ENCODE results near the gene KDM4E.
"Not testable (repeated sequence)": the region's sequence is repeated elsewhere in the genome, so short reads cannot be mapped to it uniquely, and the experiment has no call there.

Gene KDM4E

DNA sequence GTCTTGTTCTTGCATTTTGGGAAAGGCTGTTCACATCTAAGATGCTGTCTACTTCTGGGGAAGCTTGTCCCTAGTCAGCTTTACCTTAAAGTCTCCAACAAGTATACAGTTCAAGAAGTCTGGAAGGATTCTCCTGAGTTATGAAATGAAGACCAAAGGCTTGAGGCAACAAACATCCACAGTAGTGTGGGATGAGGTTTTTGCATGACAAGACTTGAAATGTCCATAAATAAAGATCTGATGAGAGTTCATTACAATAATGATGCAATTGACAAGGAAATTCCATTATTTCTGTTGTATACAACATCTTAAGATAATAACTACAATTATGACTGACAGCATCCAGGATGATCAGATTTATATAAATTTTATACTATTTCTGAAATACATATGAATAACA lies 21.3 kb upstream of the KDM4E start:
- no peak overlapping the region for H3K4me3 ChIP-seq (ENCODE audit: control insufficient read depth, low read depth, low read length)
- DNase-seq (ENCODE audit: low read depth) = no peak
- no peak for TF ChIP-seq CTCF (IDR thresholded peaks at IDR 0.05; ENCODE audit: control insufficient read depth, insufficient read depth, low read depth, low read length, missing control alignments)

DNA sequence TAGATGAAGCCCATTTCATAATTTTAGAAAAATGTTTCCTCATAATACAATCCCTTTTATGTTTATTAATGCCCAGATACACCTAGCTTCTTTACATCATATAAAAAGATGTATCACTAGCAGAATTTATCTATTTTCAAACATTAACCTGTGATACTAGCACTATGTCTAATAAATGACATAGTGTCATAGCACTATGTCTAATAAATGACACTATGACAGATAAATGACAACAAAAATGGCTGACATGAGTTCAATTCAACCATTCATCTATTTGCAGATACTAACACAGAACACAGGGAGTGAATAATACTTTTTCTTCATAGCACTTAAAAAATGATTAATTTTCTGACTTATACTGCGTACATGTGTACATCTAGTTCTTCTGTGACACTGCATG lies 19.4 kb upstream of the KDM4E start:
- no peak for TF ChIP-seq CTCF (IDR thresholded peaks at IDR 0.05; ENCODE audit: control insufficient read depth, insufficient read depth, low read depth, low read length, missing control alignments)
- DNase-seq (ENCODE audit: low read depth) = no peak
- H3K4me3 ChIP-seq (ENCODE audit: control insufficient read depth, low read depth, low read length) = no peak overlapping the region

DNA sequence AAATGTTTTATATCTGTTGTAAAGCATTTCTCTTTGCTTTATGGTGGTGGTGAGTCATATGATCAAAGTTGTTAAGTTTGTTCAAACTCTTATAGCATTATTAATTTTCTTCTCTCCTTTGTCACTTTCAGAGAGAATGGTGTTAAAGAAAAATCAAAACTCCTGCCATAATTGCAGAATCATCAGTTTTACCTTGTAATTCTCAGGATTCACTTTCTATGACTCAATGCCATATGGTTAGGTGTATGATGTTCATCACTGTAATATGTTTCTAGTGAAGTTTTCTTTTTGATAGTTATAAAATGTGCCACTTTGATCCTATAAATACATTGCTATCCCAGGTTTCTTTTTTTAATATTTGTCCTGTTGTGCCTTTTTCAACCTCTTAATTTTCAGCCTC lies 13.7 kb upstream of the KDM4E start:
- H3K4me3 ChIP-seq (ENCODE audit: control insufficient read depth, low read depth, low read length) = no peak overlapping the region
- TF ChIP-seq CTCF (IDR thresholded peaks at IDR 0.05; ENCODE audit: control insufficient read depth, insufficient read depth, low read depth, low read length, missing control alignments) = no peak
- no peak for DNase-seq (ENCODE audit: low read depth)

DNA sequence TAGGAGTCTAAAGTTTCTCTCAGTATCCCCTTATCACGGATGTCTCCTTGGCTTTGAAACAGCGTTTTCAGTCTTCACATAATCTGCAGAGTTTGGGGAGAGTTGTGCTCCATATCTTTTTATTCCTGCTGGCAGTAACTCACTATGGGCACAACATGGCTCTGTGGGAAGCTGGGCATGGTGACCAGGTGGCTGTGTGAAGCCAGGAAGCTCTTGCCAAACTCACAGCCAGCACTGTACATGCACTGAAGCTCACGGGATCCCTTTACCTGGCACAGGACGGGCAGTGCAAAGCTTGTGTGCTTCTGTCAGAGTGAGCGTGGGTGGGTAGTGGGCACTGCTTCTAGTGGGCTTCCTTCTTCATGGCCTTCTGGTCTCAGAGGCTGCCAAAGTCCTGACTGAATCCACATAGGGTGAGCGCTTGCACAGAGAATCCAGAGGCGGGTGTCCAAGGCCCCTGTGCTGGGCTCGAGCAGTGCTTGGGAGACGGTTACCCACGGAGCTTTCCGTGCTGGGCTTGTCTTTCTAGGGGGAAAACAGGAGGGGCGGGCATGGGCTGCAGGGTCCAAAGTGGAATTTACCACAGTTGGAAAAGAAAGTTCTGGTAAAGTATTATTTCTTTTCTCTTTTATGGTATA lies 10.8 kb upstream of the KDM4E start:
- no peak for TF ChIP-seq CTCF (IDR thresholded peaks at IDR 0.05; ENCODE audit: control insufficient read depth, insufficient read depth, low read depth, low read length, missing control alignments)
- no peak overlapping the region for H3K4me3 ChIP-seq (ENCODE audit: control insufficient read depth, low read depth, low read length)
- no peak for DNase-seq (ENCODE audit: low read depth)

DNA sequence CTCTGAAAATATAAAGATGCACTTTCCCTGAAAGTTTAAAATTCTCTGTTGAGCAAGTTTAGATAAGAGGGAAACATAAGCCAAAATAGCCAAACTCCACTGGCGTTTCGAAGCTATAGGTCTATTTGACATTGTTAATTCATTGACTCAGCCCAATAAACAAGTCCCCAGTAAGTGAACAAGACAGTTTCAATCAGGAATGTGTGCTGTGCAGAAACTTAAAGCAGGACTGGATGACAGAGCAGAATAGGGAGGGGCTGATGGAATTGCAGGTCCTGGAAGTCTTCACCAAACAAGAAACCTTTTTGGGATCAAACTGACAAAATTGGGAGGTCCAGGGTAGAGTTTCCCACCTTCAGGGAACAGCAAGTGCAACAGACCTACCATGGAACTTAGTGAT lies 8.9 kb upstream of the KDM4E start:
- no peak for DNase-seq (ENCODE audit: low read depth)
- no peak overlapping the region for H3K4me3 ChIP-seq (ENCODE audit: control insufficient read depth, low read depth, low read length)
- no peak for TF ChIP-seq CTCF (IDR thresholded peaks at IDR 0.05; ENCODE audit: control insufficient read depth, insufficient read depth, low read depth, low read length, missing control alignments)

GRCh38 chr11:95021468-95021867 lies 3.6 kb upstream of the KDM4E start:
- not testable (repeated sequence) for H3K4me3 ChIP-seq (ENCODE audit: control insufficient read depth, low read depth, low read length); DNase-seq (ENCODE audit: low read depth)

DNA sequence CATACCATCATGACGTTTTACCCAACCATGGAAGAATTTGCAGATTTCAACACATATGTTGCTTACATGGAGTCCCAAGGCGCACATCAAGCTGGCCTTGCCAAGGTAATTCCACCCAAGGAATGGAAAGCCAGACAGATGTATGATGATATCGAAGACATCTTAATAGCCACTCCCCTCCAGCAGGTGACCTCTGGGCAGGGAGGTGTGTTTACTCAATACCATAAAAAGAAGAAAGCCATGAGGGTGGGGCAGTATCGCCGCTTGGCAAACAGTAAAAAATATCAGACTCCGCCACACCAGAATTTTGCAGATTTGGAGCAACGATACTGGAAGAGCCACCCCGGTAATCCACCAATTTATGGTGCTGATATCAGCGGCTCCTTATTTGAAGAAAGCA lies 536 bp downstream of the KDM4E start:
- not testable (repeated sequence) for H3K4me3 ChIP-seq (ENCODE audit: control insufficient read depth, low read depth, low read length); DNase-seq (ENCODE audit: low read depth)

GRCh38 chr11:95028357-95028756 lies 3.3 kb downstream of the KDM4E start:
- no peak for TF ChIP-seq CTCF (IDR thresholded peaks at IDR 0.05; ENCODE audit: control insufficient read depth, insufficient read depth, low read depth, low read length, missing control alignments)
- DNase-seq (ENCODE audit: low read depth) = no peak
- no peak overlapping the region for H3K4me3 ChIP-seq (ENCODE audit: control insufficient read depth, low read depth, low read length)
